Thyroid gland (tissue), 4 donors: ENCODE measurements around the gene CDH4.

Source experiments
- CTCF ChIP-seq, 6 experiments: fragments of 200-600 bp in 3 of 6; fragments of 450-650 bp in 3 of 6; sonication (generic) in 3 of 6; IDR thresholded peaks; one replicate each; pipeline ENCODE4 v1.5.1; 2016 to 2019; ENCODE audit warnings: antibody characterized with exemption in 6 of 6, mild to moderate bottlenecking in 2 of 6, inconsistent platforms in 1 of 6, moderate library complexity in 1 of 6
- POLR2A ChIP-seq, 2 donors: fragments of 450-650 bp; IDR thresholded peaks; one replicate each; pipeline ENCODE4 v1.6.1; 2017; ENCODE audit warnings: antibody characterized with exemption in 2 of 2, mild to moderate bottlenecking in 2 of 2, moderate library complexity in 1 of 2

DNA sequence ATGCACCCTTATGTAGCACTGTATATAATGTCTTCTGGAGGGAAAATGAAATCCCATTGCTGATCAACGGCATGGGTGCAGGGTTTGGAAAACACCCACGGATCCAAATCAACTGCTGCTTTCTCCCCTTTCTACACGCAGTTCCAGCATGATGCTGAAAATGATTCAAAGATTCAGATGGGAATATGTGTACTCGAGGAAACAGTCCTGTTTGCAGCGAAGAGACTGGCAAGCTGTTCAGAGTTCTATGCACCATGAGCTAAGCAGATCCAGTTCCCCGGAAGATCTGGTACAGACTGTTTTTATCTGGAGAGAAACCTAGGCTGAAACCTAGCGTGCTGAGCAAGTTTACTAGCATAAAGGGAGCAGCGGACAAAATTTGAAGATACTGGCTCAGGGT, 47.9 kb upstream of the CDH4 start:
- TF ChIP-seq CTCF (IDR thresholded peaks at IDR 0.05): no peak
- no peak for TF ChIP-seq POLR2A (IDR thresholded peaks at IDR 0.05)
